HUES64 (cell line): ENCODE results near the gene BBOF1.

Experiments
- H3K27ac ChIP-seq: 2 replicates; pipeline ENCODE4 v1.7.0; 2013; ENCODE audit warnings: low read depth, low read length, inconsistent platforms
- H3K27me3 ChIP-seq: 2 replicates; pipeline ENCODE4 v1.6.1; 2013; ENCODE audit warnings: mild to moderate bottlenecking, low read length; ENCODE audit not compliant: insufficient read depth
- H3K36me3 ChIP-seq: 2 replicates; pipeline ENCODE4 v1.6.1; 2013; ENCODE audit warnings: mild to moderate bottlenecking, low read length; ENCODE audit not compliant: insufficient read depth
- H3K4me1 ChIP-seq: 2 replicates; pipeline ENCODE4 v1.6.1; 2013; ENCODE audit warnings: mild to moderate bottlenecking, low read length, moderate library complexity; ENCODE audit not compliant: insufficient read depth
- H3K4me3 ChIP-seq: 2 replicates; pipeline ENCODE4 v1.5.1; 2013; ENCODE audit warnings: mild to moderate bottlenecking, low read length, moderate library complexity
- H3K9ac ChIP-seq: 2 replicates; pipeline ENCODE4 v1.6.1; 2013; ENCODE audit warnings: mild to moderate bottlenecking, low read depth, low read length
- H3K9me3 ChIP-seq: 2 replicates; pipeline ENCODE4 v1.6.1; 2013; ENCODE audit warnings: low read depth, low read length; ENCODE audit not compliant: insufficient read depth
- WGBS: fragments of 150-250, 120-280 bp; methylation state at CpG from one replicate; pipeline ENCODE4 v1.1.7; 2013; ENCODE audit warnings: missing lambda C conversion rate; 5-methylcytosine and 5-hydroxymethylcytosine counted together

Gene BBOF1

DNA sequence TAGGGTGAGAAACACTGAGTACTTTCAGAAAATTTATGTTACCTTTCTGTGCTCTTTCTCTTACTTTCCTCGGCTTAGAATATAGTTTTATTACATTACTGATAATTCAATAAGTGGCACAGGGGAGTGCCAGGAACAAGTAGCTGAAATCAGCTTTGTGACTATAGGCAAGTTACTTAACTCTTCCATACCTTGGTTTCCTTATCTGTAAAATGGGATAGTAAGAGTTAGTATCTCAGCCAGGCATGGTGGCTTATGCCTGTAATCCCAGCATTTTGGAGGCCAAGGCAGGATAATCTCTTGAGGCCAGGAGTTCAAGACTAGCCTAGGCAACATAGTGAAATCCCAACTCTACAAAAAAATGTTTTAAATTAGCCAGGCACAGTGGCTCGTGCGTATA lies 15.4 kb downstream of the BBOF1 start:
- no peak overlapping the region for H3K9ac ChIP-seq
- H3K4me3 ChIP-seq = no peak overlapping the region

DNA sequence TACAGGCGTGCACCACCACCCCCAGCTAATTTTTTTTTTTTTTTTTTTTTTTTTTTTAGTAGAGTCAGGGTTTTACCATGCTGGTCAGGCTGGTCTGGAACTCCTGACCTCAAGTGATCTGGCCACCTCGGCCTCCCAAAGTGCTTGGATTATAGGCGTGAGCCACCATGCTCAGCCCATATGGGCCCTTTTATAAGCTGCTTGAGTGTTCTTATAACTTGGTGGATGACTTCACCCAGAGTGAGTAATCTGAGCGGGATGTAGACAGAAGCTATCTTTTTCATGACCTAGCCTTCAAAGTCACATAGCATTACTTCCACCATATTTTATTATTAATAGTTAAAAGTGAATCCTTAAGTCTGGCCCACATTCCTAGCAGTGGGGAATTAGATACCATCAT lies 16.4 kb downstream of the BBOF1 start:
- Histone ChIP-seq H3K36me3 (no peaks in the 10 kb centered on the region), H3K9ac (no peak overlapping the region), H3K4me1 (no peaks in the 10 kb centered on the region), H3K27me3 (no peaks in the 10 kb centered on the region), H3K27ac (no peak overlapping the region), H3K4me3 (no peak overlapping the region), H3K9me3 (no peaks in the 10 kb centered on the region)
- 89% methylated on average over 2 of the region's 4 CpGs for WGBS

More for the DNA sequence above, 15.4 kb downstream of the BBOF1 start:
- Histone ChIP-seq H3K27ac (no peak overlapping the region), H3K27me3 (no peaks in the 10 kb centered on the region), H3K9me3 (no peaks in the 10 kb centered on the region), H3K36me3 (no peaks in the 10 kb centered on the region), H3K4me1 (no peaks in the 10 kb centered on the region)
- 96% methylated on average over 3 of the region's 3 CpGs for WGBS

DNA sequence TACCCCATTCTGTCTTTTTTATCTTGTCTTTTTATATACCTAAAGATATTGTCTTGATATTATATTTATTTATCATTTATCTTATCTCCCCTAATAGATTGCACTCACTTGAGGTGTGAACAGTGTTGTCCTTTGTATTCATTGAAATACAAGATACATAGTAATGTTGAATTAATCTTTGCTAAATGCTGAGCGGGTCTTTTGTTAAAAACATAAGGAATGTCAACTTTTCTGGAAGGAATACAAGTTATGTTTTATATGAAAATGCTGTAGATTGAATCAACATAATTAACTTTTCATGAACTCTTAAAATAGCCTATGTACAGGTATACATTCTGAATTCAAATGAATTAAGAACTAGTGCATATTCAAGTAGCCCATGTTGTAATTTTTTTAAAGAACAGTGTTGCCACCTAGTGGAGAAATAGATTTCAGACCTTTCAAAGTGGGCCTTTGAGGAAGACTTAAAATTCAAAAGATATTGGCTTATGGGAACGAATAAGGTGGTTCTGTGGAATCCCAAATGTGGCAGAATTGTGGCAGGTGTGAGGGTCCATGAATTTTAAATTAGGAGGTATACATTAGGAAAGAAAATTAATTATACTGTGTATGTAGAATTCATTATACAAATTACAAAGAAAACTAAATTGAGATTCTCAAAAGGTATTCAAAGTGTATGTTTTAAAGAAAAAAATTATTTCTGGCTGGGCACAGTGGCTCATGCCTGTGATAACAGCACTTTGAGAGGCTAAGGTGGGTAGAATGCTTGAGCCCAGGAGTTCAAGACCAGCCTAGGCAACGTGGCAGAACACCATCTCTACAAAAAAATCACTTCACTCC lies 19.1 kb downstream of the BBOF1 start:
- WGBS = 41% methylated on average over 1 of the region's 3 CpGs
- H3K9me3 ChIP-seq = no peaks in the 10 kb centered on the region

DNA sequence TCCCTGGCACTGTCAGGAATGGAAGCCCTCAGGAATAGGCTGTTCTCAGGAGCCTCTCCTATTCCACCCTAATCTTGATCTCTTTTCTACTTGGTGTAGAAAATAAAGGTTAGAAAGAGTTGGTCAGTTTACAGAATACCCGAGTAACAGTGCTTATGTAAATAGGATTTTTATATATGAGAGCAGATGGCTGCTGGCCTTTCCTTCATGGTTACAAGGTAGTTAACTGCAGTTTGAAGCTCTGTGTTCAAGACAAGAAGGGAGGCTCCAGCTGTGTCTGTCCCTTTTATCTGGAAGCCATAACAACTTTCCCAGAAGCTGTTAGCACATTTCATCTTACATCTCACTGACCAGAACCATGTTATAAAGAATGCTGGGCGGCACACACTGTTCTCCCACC lies 23.1 kb downstream of the BBOF1 start:
- H3K4me3 ChIP-seq = no peak overlapping the region
- no peak overlapping the region for H3K9ac ChIP-seq
- no peaks in the 10 kb centered on the region for H3K4me1 ChIP-seq
- H3K27ac ChIP-seq = no peak overlapping the region
- H3K27me3 ChIP-seq = no peaks in the 10 kb centered on the region
- no peaks in the 10 kb centered on the region for H3K9me3 ChIP-seq
- no peaks in the 10 kb centered on the region for H3K36me3 ChIP-seq
- WGBS = 87% methylated on average over 2 of the region's 2 CpGs

More for the DNA sequence above, 19.1 kb downstream of the BBOF1 start:
- H3K27me3 ChIP-seq = no peaks in the 10 kb centered on the region
- H3K9ac ChIP-seq = no peak overlapping the region
- no peaks in the 10 kb centered on the region for H3K36me3 ChIP-seq
- H3K27ac ChIP-seq = no peak overlapping the region
- H3K4me3 ChIP-seq = no peak overlapping the region
- H3K4me1 ChIP-seq = no peaks in the 10 kb centered on the region

DNA sequence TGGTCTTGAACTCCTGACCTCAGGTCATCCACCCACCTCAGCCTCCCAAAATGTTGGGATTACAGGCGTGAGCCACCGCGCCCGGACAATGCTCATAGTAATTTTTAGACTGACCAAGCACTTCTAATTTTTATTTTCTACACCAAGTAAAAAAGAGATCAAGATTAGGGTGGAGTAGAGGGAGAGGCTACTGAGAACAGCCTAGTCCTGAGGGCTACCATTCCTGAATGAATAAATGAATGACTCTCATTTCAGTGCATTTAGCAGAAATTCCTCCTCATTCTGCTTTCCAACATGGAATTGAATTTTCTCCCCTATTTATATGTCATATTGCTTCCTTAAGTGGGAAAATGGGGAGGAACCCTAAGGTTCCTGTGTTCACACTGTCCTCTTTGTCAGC lies 26.4 kb downstream of the BBOF1 start:
- Histone ChIP-seq H3K27ac (no peak overlapping the region), H3K4me3 (no peak overlapping the region), H3K36me3 (no peaks in the 10 kb centered on the region), H3K9me3 (no peaks in the 10 kb centered on the region), H3K27me3 (no peaks in the 10 kb centered on the region), H3K9ac (no peak overlapping the region), H3K4me1 (0 out of 2 replicates have a peak, but pooled peaks cover 2% of the 10 kb centered on the region)
- 93% methylated on average over 4 of the region's 4 CpGs for WGBS

DNA sequence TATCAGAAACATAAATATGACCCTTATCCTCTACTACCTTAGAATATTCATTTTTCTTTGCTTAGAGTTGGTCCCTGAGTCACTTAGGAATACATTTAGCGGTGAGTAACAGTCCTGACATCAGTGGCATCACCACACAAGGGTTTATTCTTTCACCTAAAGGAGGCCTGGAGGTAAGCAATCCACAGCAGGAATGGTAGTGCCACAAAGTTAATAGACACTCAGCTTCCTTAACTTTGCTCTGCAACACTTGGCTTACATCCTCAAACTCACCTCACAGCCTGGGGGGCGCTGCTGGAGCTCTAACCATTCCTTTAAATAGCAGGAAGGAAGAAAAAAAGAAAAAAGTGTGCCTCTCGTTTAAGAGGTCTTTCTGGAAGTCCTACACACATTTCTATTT lies 29.1 kb downstream of the BBOF1 start:
- Histone ChIP-seq H3K4me3 (no peak overlapping the region), H3K36me3 (no peaks in the 10 kb centered on the region), H3K9me3 (no peaks in the 10 kb centered on the region), H3K27ac (no peak overlapping the region), H3K9ac (no peak overlapping the region), H3K4me1 (0 out of 2 replicates have a peak, but pooled peaks cover 2% of the 10 kb centered on the region), H3K27me3 (no peaks in the 10 kb centered on the region)
- 53% methylated on average over 1 of the region's 3 CpGs for WGBS

DNA sequence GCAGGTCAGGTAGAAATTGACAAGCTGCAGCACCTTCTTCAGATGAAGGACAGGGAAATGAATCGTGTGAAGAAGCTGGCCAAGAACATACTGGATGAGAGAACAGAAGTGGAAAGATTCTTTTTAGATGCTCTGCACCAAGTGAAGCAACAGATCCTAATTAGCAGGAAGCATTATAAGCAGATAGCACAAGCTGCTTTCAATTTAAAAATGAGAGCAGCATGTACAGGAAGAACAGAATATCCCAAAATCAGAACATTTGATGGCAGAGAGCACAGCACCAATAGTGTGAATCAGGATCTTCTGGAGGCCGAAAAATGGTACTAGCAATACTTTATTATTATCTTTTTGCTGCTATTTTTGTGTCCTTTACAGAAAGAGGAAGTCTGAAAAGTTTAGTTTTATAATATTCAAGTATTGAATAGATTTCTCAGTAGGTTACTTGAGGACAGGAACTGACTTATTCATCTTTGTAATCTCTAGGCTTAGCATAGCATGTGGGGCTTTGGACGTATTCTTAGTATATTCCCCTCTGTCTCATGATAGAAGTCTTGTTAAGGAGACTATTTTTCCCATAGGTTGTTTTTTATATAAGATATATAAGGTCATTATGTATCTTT lies 30.8 kb downstream of the BBOF1 start:
- 0 out of 2 replicates have a peak, but pooled peaks cover 2% of the 10 kb centered on the region for H3K4me1 ChIP-seq
- no peaks in the 10 kb centered on the region for H3K36me3 ChIP-seq
- H3K4me3 ChIP-seq = no peak overlapping the region
- H3K27ac ChIP-seq = no peak overlapping the region
- no peak overlapping the region for H3K9ac ChIP-seq
- no peaks in the 10 kb centered on the region for H3K27me3 ChIP-seq
- no peaks in the 10 kb centered on the region for H3K9me3 ChIP-seq
- 77% methylated on average over 2 of the region's 3 CpGs for WGBS

DNA sequence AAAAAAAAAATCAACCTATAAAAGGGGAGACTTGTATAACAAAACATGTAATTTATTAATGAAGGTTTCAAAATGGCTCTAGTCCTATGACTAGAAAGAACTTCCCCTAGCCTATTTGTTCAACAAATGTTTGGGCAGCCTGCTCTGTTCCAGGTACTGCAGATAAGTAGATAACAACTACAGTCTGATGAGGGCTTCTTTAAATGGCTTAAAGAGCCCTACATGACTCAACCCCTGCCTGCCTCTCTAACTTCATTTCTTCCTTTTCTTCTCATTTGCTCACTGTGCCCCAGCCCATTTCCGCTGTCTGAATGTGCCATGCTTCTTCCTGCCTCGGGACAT lies 43.6 kb downstream of the BBOF1 start:
- WGBS = 98% methylated on average over 2 of the region's 2 CpGs
- H3K9ac ChIP-seq = no peak overlapping the region
- H3K4me1 ChIP-seq = no peaks in the 10 kb centered on the region
- no peaks in the 10 kb centered on the region for H3K9me3 ChIP-seq
- no peak overlapping the region for H3K4me3 ChIP-seq
- H3K36me3 ChIP-seq = peaks cover 48% of the 10 kb centered on the region
- no peak overlapping the region for H3K27ac ChIP-seq
- H3K27me3 ChIP-seq = no peaks in the 10 kb centered on the region

DNA sequence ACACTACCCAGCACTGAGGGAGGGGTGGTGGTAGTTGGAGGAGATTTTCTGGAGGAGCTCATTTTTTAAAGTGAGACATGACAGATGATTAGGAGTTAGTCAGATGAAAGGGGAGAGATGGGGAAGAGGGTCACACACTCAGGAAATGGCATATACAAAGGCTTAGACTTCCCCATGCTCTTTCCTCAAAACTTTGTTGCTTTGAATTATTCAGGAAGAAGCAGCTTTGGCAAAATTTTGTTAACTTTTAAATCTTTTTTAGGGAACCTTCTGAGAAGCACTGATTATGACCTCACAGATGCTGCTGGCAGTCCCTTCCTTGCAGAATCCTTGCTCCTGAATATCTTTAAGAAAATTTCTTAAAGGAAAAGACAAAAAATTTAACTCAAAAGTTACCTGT lies 45.3 kb downstream of the BBOF1 start:
- no peaks in the 10 kb centered on the region for H3K4me1 ChIP-seq
- H3K36me3 ChIP-seq = peaks cover 44% of the 10 kb centered on the region
- no peak overlapping the region for H3K4me3 ChIP-seq
- H3K9ac ChIP-seq = no peak overlapping the region
- no peaks in the 10 kb centered on the region for H3K27me3 ChIP-seq
- no peak overlapping the region for H3K27ac ChIP-seq
- no peaks in the 10 kb centered on the region for H3K9me3 ChIP-seq

DNA sequence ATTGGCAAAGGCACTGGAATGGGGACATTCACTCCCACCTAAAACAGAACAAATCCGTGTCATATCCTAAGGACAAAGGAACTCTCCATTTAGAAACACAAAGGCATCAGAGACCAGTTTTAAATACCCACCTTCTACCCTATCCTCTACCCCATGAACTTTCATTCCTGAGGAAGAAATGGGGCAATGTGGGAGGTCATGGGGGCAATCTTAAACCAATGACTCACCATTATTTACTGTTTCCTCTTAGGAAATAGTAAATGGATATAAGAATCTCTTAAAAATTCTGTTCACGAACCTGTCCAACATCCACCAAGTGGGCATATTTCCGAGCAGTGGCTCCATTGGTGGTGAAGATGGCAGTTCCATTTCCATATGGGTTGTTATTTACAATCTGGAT lies 45.7 kb downstream of the BBOF1 start:
- Histone ChIP-seq H3K27ac (no peak overlapping the region), H3K4me3 (no peak overlapping the region), H3K27me3 (no peaks in the 10 kb centered on the region), H3K36me3 (peaks cover 40% of the 10 kb centered on the region), H3K4me1 (no peaks in the 10 kb centered on the region), H3K9ac (no peak overlapping the region), H3K9me3 (no peaks in the 10 kb centered on the region)
- 85% methylated on average over 3 of the region's 3 CpGs for WGBS

DNA sequence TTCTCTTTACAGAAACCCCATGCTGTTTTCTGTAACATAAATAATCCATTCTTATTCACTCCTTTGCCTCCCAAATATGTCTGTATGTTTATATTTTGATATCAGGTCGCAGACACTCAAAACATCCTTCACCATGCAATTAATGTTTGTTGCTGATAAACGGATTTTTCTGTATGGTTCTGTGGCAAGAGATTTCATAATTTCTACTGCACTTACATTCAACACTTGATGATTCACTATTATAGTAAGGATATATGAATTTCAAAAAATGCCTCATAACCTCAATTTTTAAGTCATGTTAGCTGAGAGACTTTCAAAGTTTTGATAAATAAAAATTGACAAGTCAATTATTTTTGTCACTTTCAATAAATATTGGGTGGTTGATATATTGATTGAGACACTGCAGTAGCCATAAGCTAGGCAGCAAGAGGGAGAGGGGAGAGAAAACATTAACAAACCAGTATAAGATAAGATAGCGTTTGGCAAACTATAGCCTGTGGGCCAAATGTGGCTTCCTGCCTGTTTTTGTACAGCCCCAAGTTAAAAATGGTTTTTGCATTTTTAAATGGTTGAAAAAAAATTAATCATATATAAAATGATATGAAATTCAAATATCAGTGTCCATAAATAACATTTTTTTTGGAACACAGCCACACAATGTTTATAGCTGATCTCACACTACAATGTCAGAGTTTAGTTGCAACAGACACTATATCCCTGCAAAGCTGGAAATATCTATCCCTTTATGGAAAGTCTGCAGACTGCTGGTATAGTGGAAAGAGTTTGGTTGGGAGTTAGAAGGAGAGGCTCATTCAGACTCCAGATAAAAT lies 46.8 kb downstream of the BBOF1 start:
- H3K4me1 ChIP-seq = no peaks in the 10 kb centered on the region
- H3K4me3 ChIP-seq = no peak overlapping the region
- no peak overlapping the region for H3K27ac ChIP-seq
- WGBS = no CpG with 5 or more reads among the region's 3 CpGs
- H3K27me3 ChIP-seq = no peaks in the 10 kb centered on the region
- H3K36me3 ChIP-seq = peaks cover 35% of the 10 kb centered on the region
- no peaks in the 10 kb centered on the region for H3K9me3 ChIP-seq
- H3K9ac ChIP-seq = no peak overlapping the region
